HG03460 (cell line): ENCODE measurements around the gene SLC6A8.
"Not testable (repeated sequence)": the region's sequence is repeated elsewhere in the genome, so short reads cannot be mapped to it uniquely, and the experiment has no call there.

Experiments used
- ATAC-seq: cut with Tn5 transposase; IDR thresholded peaks from one replicate; pipeline ENCODE4 v1.9.1; 2021; ENCODE audit not compliant: unreplicated experiment

The SLC6A8 gene

DNA sequence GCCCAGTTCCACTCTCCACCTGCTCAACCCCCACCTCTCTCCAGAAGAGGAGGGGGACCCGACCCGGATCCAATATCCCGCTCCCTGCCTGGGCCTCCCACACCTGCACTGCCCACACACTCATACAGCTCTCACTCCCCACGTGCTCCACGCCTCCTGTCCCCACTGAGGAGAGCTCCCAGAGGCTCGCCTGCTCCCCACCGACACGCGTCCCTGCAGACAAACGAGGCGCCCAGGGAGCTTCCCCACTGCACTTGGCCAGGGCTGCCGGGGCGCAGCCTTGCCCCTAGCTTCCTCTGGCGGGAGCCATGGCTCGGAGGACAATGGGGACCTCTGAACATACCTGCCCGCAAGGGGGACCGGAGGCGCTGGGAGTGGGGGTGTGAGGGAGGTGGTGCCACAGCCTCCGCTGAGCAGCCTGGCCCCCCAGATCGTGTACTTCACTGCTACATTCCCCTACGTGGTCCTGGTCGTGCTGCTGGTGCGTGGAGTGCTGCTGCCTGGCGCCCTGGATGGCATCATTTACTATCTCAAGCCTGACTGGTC is 5.0 kb downstream of the SLC6A8 start:
- ATAC-seq: no peak

DNA sequence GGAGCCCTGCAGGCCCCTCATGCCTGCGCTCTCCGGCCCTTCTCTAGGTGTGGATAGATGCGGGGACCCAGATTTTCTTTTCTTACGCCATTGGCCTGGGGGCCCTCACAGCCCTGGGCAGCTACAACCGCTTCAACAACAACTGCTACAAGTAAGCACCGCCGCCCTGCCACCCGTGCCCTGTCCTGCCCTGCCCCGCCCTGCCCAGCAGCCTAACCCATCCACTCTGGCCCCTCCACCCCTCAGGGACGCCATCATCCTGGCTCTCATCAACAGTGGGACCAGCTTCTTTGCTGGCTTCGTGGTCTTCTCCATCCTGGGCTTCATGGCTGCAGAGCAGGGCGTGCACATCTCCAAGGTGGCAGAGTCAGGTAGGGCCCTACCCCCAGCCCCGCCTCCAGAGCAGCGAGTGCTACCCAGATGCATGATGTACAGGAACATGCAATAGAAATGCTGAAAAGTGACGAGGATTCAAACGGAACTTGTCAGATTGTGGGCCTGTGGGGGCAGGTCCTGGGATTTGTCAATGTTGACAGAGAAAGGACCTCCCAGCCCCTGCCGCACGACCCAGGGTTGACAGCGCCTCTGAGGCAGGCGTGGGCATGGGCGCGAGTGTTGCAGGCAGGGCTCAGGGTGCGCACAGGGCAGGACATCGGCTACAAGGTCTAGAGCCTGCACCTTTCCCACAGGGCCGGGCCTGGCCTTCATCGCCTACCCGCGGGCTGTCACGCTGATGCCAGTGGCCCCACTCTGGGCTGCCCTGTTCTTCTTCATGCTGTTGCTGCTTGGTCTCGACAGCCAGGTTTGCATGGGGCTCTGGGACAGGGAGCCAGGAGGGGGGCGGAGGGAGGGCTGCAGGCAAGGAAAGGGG is 5.7 kb downstream of the SLC6A8 start:
- ATAC-seq: no peak

DNA sequence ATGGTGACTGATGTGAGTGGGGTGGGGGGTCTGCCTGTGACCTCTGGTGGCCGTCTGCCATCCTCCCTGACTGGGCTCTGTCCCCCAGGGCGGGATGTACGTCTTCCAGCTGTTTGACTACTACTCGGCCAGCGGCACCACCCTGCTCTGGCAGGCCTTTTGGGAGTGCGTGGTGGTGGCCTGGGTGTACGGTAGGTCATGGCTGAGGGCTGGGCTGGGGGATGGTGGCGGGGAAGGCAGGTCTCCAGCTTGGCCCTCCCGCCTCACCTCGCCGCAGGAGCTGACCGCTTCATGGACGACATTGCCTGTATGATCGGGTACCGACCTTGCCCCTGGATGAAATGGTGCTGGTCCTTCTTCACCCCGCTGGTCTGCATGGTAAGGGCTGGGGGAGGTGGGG is 6.5 kb downstream of the SLC6A8 start:
- ATAC-seq: not testable (repeated sequence)

DNA sequence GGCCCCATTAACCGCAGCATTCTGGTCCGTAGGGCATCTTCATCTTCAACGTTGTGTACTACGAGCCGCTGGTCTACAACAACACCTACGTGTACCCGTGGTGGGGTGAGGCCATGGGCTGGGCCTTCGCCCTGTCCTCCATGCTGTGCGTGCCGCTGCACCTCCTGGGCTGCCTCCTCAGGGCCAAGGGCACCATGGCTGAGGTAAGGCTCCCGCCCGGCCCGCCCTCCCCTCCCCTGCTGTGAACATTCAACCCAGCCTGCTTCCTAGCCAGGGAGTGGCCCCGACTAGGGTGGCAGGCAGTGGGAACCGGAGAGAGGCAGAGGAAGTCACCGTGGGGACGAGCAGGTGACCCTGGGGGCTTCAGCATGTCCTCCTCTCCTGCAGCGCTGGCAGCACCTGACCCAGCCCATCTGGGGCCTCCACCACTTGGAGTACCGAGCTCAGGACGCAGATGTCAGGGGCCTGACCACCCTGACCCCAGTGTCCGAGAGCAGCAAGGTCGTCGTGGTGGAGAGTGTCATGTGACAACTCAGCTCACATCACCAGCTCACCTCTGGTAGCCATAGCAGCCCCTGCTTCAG is 7.1 kb downstream of the SLC6A8 start:
- ATAC-seq: no peak

DNA sequence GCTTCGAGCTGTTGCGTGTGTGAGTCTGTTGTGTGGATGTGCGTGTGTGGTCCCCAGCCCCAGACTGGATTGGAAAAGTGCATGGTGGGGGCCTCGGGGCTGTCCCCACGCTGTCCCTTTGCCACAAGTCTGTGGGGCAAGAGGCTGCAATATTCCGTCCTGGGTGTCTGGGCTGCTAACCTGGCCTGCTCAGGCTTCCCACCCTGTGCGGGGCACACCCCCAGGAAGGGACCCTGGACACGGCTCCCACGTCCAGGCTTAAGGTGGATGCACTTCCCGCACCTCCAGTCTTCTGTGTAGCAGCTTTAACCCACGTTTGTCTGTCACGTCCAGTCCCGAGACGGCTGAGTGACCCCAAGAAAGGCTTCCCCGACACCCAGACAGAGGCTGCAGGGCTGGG is 8.4 kb downstream of the SLC6A8 start:
- no peak for ATAC-seq

DNA sequence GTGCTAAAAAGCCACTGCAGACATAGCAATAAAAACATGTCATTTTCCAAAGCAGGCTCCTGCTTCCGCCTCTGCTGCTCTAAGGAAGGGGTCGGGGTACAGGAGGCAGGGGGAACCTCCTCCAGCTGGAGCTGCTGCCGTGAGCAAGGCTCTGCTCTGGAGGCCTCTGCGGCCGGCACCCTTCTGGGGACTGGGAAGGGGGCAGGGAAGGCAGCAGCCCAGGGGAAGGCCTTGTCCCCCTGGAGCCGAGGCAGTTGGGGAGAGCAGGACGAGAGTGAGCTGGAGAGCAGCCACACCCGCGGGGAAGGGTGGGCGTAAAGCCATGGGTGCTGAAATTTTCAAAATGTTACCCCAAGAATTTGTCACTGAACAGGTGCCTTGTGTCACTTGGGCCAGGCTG is 8.8 kb downstream of the SLC6A8 start:
- ATAC-seq: not testable (repeated sequence)

DNA sequence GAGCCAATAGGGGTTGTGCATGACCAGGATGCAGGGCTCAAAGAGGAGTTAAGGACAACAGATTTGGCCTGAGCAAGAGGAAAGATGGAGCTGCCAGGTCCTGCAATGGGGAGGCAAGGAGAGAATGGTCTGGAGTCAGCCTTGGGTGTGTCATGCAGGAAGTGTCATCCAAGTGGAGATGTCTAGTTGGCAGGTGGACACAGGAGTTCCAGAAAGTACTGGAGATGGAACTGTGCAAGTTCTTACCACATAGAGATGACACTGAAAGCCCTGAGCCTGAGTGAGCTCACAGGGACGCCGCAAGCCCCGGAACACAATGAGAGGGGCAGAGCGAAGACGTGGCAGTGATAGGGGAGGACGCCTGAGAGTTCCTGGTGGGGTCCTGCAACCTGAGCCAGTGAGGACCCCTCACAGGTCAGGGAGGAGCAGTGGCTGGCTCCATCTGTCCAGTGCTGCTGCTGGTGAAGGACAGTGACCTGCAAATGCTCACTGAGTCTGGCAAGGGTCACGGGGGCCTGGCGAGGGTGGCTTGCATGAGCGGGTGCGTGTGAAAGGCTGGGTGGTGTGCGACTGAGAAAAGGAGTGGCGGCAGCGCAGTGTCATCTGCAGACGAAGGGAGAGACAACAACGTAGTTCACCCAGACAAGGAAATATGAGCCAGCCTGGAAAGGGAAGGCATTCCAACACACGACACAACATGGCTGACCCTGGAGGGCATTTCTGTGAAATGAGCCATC is 9.4 kb downstream of the SLC6A8 start:
- ATAC-seq: not testable (repeated sequence)

DNA sequence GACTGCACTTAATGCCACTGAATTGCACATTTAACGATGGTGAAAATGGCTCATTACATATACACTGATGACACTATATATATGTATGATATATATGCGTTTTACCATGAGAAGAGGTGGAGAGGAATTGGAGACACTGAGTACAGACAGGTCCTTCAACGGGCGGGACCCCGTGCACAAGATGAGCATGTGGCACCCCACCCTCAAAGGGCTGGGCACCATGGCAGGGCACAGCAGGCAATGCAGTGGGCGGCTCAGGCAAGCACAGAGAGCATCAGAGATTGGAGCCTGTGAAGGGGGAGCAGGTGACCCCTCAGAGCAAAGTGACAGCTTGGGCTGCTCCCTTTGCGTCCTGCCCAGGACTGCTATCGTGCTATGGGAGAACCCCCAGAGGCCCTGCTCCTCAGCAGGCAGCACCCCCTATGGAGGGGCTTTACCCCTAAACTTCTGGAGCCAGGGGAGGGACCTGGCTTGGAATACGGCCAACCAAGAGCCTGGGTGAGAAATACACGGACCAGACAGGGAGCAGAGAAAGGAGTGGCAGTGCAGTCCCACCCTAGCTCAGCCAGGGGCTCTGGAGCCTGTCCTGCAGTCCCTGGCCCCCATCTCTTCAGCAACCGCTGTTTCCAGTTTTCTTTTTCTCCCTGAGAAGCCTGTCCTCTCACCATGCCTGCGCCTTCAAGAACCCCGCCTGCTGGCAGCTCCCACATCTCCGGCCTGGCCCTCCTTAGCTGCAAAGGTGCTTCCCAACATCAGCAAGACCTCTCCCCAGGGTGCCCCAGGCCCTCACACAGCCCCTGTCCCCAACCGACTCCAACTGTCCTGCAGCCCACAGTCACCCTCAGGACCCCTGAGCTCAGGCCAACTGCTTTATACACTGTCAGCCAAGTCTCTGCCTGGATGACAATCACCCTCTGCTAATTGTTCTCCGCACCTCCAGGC is 10.5 kb downstream of the SLC6A8 start:
- no peak for ATAC-seq

DNA sequence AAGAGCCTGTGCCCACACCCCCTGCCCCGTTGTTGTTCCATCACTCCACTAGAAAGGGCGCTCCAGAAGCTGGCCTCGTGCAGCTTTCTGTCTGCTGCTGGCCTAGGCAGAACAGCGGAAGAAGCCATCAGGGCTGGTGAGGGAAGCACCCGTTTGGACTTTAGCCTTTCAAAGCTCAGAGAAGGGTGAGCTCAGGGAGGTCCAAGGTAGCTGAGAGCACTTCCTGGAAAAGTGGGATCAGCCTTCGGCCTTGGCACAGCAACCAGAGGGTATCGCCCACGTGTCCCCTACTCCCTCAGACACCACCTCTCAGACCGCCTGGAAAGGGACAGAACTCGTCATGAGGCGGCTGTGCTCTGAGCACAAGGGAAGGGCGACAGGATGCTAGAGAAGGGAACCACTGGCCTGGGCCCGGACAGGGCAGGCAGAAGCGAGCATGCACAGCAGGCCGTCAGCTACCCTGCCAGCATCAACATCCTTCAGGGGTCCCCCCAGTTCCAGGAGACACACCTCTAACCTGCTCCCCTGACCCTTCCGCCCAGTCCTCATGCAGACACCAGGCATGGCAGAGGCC is 11.6 kb downstream of the SLC6A8 start:
- not testable (repeated sequence) for ATAC-seq

DNA sequence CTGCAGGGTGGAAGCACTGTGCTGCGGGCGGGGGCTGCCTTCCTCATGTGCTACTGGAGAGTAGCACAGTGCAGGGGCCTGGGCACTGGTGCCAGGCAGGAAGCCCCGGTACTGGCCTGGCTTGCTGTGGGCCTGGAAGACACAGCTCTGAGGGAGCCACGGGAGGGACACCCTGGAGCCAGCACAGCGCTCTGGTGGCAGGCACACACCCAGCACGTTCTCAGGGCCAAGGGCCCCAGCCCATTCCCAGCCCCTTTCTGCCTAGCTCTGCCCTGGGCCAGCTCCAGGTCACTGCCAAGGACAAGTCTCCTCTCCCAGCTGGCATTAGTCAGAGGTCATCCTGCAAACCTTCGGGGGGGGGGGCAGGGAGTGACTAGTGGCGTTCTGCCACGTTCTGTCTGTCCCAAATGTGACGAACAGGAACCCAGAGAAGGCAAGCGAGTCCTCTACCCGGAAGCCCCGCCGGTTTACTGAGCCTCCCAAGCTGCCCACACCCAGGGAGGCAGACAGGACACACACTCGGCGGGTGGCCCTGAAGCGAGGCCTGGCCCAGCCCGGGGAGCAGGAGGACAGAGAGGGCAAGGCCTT is 12.2 kb downstream of the SLC6A8 start:
- ATAC-seq: not testable (repeated sequence)

DNA sequence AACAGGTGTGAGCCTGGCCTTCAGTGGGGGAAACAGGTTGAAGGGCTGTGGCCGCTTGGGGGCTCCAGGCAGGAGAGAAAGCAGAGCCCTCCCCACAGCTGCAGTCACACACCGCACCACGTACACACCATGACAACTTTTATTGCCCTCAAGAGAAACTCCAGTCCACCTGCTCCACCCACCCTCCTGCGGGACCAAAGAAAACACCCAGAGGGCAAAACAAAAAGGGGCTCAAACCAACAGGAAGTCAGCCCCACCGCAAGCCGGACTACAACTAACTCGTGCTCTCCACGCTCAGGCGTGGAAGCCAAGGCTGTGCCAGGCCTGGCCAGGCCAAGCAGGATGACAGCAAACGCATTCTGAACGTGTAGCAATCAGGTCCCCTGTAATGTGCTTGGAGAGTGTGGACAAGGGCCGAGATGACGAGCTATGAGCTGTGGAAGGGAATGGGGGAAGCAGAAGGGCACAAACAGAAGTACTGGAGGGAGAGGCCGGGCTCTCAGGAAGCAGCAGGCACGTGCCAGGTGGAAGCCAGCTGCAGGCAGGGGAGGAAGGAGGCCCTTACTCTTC is 12.7 kb downstream of the SLC6A8 start:
- ATAC-seq: no peak

DNA sequence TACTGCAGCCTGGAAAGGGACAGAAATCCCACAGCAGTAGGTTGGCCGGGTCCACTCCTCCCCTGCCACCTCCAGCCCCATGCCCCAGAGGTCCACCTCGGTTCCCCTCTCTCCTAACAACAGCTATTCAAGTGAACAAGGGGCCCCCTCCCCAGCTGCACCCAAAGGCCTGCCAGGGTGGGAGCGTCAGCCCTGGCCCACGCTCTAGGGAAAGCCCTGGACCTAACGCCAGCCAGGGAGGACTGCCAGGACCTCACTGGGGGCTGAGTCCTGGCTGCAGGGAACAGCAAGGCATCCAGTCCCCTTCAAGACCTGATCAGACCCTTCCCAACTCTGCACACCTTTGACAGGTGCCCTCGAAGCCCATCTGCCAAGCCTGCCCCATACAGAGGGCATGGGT is 13.2 kb downstream of the SLC6A8 start:
- ATAC-seq: no peak

DNA sequence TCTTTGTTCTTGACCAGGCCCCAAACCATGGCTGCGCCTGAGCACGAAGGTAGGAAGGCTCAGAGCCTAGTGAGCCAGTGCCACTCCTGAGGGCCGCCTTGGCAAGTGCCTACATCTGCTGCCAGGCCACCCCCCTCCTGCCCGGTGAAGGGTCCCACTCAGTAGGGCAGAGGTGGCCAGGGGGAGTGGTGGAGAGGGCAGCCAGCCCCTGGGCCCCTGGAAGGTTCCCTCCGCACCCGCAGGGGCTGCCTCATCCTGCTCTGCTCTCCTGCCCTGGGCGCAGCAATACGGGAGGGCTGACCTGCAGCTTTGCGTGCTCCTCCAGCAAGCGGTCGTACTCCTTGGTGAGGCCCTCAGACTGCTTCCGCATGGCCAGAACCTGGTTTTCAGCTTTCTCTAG is 14.0 kb downstream of the SLC6A8 start:
- ATAC-seq: no peak

DNA sequence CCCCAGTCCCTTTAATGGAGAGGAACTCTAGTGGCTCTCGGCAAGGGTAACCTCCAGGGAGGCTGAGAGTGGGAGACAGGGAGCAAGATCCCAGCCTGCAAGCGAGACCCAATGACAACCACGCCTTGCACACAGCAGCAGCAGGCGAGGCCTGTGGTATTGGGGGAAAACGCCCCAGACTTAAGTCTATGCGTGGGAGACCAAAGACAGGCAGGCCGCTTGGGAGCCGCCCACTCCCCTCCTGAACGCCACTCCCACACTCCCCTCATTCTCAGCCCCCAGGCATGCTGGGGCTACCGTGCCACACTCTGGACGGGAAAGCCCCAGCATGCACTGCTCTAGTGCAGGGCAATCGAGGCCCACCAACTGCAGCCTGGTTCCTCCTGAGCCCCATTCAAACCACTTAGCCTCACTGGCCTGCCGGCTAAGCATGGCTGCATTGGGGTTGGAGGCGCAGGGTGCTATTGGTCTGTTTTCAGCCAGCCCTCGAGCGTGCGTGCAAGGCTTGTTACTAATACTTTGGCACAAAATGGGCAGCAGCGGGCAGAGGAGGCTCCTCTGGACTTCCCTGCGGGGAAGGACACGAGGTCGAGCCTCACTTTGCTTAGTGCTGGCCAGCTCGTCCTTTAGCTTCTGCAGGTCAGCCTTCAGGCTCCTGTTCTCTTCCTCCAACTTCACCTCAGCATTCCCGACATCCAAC is 14.8 kb downstream of the SLC6A8 start:
- no peak for ATAC-seq

DNA sequence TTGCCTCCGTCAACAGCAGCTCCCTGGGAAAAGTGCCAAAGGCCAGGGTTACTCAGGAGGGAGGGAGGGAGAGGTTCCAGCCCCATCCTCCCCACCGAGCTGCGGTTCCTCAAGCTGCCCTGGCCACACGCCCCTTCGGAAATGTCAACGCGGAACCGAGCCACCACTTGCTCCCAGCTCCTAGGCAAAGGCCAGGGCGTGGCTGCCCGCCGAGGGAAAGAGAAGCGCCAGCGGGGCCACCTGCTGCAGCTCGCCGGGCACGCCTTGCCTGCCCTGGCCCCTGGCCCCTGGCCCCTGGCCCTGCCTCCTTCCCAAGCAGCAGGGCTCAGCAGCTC is 15.3 kb downstream of the SLC6A8 start:
- ATAC-seq: no peak

DNA sequence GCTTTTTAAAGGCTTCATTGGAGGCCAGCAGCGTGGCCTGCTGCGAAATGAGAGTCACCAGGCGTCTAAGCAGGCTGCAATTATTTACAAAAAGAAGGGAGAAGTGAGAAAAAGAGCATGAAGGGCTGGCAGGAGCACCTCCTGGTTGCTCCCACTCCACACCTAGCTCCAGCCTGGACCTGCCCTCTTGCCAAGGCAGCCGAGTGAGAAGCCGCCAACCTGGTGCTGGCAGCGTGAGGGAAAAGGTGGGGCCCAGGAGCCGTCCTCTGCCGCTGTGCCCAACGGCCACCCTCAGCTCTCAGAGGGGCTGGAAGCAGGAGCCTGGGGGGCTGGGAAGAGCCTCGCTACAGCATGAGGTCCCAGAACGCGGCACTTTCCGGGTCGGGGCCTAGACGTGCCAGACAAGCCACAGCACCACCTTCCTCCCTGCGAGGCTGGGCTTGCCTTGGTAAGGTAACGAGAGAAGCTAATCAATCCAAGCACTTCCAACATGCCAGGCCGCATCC is 16.3 kb downstream of the SLC6A8 start:
- no peak for ATAC-seq

DNA sequence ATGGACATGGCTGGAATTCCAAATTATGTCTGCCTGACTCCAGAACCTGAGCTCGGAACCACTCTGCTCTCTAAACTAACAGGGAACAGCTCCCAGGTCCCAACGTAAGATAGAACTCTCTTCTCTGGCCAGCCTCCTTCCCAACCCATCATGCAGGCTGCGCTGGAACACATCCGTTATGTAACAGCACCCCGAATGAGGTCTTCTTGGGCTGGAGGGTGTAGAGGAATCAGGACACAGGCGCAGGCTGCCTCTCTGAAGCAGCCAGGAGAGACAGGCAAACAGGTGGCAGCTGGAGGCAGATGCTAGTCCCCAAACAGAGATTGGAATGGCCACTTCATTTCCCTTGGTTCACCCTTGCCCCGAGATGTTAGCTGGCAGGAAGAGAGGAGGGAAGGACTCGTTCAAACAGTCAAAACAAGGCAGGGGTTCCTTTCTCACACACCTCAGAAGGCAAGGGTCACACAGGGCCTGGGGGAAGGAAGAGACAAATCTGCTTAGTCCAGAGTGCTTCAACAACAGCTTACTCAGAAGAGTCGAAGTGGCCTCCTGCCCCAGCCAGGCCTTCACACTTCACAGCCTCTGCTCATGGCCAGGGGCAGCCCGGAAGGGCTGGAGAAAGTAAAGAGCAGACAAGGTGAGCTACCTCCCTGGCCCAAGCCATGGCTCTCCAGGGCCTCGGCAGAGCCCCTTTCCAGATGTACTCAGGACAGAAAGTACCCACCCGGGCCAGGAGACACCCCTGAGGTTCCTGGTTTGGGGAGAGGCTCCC is 17.1 kb downstream of the SLC6A8 start:
- ATAC-seq: not testable (repeated sequence)
